Stimulated activated CD4-positive, alpha-beta T cell treated with anti-CD3 and anti-CD28 coated beads, Interleukin-4, amount 100 ng/mL, for 24 hours (primary cell): ENCODE results near the gene JADE1.

ENCODE experiments used
- DNase-seq: peaks from one replicate; pipeline ENCODE4 v3.0.0-alpha.2; 2020

JADE1 gene

DNA sequence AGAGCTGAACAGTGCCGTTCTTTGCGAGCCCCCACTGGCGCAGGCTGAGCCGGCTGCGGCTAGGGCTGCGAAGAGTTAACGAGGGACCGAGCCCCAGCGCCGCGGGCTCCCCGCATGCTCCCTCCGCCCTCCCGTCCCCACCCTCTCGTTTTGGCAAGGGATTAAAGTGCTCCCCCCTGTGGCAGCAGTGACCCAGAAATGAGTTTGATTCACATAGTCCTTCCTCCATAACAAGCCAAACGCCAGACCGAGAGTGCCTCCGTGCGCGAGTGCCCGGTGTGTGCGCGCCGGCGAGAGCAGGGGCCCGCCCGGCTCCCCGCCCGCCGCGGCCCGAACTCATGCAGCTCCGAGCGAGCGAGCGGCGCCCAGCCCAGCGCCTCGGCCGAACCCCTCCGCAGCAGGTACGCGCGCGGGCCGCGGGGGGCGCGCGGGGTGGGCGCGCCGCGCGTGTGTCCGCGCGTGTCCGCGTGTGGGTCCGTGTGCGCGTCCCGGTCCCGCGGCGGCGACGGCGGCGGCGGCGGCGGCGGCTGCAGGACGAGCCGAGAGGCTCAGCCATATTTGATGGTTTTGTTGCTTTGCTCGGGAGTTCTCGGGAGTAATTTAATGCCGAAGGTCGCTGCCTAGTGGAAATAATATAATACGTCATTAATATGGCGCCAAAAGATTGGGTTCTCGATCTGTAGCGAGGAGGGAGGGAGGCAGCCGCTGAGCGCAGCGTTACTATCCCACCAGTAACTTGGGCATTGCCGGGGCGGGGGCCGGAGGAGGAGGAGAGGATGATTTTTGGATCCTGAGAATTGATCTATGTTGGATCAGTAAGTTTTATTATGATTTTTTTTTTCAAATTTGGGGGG is at the start of gene JADE1:
JADE1 (plus strand) TSS at position 224 of the 854 bp plus-strand sequence. CDS start 22,059 bp downstream, outside the sequence.
- DNase-seq = peak; percentile 94

DNA sequence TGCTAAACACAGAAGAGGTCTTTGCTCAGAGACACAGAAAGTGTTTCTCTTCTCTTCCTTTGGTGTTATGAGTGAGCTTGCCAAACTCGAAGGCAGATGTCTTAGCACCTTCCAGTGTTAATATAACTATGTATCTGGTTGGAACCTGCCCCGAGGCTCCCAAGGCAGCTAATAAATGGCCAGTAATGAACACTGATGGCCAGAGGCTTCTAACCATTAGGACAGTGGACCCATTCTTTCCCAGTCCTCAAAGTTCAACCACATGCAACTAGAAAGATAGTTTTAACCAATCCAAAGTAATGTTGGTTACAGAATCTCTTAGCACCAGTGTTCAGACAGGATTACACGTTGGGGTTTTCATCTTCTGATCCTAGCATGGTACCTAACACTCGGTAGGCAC is 42.7 kb upstream of the JADE1 start:
- no peak for DNase-seq

DNA sequence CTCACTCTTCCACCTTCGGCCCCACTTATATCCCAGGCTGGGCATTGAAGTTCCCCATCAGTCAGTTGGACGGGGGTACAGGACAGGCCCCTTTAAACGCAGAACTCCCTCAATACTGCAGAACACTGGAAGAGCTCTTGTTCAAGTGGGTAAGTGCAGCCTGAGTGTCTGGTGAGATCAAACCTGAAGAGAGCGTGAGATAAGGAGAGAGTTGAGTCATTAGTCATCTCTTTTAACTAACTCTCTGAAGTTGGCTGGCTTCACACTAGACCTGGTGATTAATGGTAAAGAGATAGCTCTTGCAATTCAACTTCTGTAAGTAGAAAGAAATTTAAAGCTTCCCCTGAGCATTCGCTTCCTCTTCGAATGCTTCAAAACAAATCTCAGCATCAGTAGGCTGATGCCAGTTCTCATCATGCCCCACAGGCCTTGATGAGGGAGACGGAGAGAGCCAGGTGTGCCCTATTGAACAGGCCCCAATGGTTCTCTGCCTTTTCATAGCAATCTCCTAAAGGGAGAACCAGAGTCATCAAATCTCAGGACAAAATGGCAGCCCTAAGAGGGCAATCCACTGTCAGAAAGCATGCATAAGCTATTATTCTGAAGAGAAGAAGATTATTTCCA is 41.0 kb upstream of the JADE1 start:
- DNase-seq = no peak

DNA sequence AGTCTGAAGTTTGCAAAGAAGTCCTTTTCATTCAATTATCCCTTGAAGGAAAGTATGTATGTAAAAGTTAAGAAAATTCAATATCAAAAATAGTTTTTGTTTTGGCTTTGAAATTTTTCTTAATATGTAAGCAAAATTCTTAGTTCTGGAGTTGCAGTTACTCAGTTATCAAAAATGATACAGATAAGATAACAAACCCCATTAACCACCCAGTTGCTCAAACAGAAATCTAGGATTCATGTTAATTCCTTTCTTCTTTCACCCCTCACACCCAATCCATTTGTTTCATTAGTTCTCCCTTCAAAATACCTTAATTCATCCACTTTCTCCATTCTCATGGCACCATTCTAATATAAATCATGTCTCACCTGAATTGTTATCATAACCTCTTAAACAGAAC is 40.5 kb upstream of the JADE1 start:
- no peak for DNase-seq

DNA sequence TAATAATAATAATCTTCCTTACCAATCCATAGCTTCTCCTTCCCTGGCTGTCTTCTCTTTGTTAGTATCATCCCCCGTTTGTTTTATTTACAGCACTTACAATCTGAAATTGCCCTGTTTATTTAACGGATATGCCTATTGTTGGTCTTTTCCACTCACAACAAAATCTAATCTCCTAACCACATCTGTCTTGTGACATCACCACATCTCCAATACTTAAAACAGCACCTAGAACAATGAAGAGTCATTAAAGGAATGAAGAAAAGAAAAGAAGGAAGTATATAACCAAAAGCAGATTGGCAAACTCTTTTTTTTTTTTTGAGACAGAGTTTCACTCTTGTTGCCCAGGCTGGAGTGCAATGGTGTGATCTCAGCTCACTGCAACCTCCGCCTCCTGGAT is 38.7 kb upstream of the JADE1 start:
- DNase-seq = no peak

DNA sequence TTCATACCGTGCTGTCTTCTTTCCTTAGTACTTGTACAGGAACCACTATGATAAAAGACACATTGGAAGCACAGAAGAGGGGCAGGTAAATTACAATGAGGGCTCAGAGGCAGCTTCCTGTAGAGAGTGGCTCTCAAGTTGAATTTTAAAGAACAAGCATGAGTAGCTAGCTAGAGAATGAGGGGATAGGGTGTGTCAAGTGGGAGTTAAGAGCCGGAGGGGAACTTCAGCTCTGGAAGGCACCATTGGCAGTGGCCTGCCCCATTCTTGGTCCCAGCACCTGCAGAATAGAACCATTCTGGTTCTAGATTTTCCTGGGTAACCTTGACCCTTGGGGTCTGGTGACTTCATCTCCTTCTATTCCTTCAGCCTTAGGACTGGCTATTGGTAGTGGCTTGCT is 34.0 kb upstream of the JADE1 start:
- DNase-seq = no peak

DNA sequence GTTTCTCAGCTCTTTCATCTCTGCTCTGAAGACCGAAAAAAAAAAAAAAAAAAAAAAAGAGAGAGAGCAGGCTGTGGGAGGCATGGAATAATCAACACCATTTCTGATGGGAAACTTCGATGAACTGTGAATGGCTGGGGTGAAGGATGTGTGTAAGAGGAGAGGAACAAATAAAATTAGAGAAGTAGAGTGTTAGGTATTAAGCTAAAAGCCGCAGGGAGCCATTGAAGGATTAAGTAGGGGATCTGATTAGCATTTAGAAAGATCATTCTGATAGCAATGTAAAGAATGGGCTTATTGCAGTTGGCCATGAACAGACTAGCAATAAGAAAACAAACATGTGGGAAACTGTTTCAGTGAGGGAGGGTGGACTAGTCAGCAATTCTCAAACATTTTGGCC is 33.6 kb upstream of the JADE1 start:
- no peak for DNase-seq

DNA sequence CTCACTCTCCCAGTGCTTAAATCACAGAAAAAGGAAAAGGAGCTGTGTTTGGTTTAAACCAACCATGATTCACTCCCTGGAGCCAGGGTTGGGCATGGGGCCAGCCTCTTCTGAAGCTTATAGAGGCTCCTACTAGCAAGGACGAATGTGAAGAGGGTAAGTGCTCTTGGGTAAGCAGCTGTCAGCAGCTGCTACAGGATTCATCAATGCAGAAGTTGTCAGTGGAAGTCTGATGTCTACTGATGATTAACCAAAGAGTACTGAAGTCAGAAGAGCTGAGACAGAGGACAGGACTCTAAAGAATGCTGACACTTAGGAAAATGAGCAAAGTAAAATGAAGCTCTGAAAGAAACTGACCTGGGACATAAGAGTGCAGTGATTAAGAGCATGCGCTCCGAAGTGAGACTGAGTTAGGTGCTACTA is 32.7 kb upstream of the JADE1 start:
- no peak for DNase-seq

DNA sequence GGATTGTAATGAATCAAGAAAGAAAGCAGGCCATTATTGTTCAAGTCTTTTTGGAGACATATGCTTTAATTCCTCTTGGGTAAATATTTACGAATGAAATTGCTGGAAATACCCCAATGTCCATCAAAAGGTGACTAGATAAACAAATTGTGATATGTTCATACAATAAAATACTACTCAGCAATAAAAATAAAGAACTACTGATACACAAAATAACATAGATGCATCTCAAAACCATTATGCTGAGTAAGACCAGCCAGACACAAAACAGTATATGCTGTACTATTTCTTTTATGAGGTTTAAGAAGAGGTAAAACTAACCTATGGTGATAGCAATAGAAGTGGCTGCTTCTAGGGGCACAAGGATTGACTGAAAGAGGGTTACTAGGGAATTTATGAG is 28.8 kb upstream of the JADE1 start:
- DNase-seq = no peak

DNA sequence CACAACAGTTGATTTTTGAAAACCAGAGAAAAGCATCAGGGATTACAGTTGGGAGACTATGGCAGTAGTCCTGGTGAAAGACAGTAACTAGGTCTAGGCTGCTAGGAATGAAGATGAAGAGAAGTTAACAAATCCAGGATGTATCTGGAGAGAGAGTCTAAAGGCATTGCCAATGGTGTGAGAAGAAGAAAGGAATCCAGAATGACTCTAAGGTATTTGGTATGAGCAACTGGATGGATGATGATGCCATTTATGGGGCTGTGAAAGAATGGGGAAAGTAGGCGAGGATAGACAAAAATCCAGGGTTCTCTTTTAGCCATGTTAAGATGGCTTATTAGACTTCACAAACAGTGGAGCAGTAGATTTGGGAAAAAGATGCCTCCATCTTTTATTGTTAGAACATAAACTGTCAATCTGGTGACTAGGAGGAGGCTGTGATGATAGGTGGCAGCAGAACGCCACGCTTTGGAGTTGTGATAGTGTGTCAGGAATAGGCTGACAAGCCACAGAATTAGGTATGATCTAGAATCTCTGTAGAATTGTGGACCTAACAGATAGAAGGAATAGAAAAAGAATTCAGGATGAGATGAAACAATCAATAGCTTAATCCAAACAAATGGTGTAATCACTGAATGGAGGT is 27.3 kb upstream of the JADE1 start:
- peak; percentile 62 for DNase-seq

DNA sequence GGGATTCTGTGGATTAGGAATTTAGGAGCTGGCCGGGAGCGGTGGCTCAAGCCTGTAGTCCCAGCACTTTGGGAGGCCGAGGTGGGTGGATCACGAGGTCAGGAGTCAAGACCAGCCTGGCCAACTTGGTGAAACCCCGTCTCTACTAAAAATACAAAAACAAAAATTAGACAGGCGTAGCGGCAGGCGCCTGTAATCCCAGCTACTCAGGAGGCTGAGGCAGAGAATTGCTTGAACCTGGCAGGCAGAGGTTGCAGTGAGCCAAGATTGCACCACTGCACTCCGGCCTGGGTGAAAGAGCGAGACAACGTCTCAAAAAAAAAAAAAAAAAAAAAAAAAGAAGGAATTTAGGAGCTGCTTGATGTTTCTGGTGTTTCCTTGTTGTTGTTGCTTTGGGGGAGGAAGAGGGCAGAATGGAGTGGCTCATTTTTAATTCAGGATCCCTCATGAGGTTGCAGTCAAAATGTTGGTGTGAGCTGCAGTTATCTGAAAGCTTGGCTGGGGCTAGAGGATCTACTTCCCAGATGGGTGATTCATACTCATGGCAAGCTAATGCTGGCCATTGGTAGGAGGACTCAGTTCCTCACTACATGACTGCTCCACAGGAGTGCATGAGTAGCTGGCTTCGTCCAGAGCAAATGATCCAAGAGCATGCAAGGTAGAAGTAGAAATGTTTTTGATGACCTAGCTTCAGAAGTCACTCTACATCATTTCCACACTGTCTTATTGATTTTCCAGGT is 26.5 kb upstream of the JADE1 start:
- DNase-seq = no peak

DNA sequence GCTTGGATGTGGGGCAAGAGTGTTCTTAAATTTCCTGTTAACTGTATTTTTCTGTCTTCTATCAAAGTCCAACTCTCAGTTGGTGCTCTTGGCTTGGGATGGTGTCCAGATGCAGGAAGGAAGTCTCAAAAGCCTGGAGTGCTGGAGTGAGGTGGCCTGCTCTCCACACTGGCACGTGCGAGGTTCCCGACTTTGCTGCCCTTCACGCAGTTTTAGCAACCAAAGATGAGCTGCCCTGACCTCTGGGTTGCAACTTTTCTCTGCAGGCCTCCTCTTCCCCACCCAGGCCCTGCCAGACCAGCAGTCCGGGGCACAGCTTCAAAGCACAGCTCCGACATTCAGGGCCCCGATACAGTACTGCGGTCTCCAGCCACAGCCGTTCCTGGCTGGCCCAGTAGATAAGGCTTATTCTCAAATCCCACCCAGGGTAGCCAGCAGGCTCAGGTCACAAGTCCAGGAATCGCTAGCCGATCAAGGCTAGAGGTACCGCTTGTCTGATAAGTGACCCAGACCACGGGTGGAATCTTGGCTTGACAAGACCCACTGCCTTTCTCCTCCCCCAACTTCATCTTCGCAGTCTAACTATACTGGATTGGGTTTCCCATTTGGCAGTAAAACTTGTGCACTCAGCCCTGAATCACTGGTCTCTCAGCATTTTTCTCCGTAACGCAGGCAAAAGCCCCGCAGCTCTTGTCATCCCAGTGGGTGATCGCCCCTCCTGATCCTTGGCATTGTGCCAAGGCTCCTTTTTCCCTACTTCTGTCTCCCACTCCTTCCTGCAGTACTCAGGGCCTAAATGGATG is 21.8 kb upstream of the JADE1 start:
- no peak for DNase-seq

DNA sequence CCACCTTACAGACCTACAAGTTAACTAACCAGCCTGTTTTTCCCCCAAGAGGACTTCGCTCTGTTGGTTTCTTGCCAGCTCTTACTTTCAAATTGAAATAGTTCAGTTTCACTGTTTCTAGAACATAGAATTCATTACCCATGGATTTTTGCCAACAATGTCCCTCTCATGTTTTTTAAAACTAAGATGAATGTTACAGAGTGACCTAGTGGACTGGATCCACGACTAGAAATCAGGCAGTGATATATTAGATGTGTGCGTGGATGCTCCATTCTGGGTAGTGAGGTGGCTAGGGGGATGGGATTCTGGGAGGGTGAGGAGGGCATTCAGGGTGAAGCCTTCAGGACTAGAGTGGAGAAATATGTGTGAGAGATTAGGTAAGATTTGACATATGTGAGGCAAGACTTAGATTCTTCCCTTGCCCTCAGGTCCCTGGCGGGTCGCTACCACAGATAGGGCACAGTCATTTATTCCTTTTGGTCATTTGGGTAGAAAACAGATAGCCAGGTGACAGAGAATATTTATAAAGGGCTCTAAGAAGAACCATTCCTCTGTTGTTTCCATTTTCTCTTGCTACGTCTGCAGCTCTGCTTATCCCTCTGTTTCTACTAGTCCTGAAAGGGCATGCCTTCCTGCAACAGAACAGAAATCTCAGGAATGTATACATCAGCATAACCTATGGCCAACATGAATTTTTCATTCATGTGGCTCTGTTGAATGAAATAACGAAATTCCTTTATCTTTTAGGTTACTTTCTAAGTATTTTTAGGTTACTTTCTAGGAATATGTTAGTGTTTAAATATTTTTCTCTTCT is 15.4 kb upstream of the JADE1 start:
- DNase-seq = no peak

DNA sequence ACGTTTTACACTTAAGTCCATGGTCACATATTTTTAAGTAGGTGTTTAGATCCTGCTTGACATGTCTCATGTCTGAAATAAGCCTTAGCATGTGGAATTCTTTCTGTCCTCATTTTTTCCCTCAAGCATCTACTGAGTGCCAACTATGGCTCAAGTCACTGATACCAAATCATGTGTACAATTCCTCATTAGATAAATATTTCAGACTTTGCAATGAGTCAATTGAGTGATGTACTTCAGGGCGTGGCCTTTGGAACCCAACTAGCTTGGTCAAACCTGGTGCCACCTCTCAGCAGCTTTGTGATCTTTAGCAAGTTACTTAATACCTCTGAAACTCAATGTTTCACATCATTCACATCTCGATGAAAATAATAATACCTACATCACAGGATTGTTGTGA is 12.6 kb upstream of the JADE1 start:
- DNase-seq = no peak

DNA sequence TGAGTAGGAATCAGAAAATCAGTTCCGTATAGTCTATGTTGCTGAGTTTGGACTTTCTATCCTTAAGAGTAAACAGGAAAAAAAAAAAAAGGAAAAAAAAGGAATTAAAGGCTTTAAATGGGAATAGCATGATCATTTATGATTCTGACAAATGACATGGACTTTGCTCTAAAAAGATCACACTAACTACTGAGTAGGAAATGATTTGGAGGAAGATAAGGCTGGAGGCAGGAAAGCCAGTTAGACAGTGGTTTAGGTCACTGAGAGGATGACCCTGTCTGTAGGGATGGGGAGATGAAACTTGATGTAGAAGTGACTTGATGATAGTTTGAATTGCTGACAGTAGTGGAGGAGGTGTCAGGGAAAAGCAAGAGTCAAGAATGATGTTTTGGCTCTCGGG is 9.2 kb upstream of the JADE1 start:
- DNase-seq = no peak

DNA sequence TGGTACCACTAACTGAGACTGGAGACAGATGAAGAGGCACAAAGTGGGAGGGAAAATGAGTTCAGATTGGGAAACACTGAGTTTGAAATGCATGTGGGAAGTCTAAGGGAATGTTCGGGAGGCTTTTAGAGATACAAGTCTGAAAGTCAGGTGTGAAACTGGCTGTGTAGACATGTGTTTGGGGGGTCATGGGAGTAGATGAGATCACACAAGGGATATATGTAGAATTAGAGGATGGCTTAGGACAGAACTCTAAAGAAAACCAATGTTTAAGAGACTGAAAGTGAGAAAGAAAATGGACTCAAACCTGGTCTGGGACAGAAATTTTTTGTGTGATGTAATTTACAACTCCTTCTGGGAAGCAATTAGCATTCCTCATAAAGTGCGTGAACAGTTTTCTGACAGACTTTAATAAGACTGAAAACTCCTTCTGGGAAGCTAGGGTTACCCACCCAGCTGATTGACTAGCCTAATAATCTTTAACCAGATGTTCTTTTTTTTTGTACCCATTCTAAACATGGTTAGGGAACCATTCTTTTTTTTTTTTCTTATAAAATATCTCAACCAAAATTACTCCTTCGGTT is 8.7 kb upstream of the JADE1 start:
- DNase-seq = no peak

DNA sequence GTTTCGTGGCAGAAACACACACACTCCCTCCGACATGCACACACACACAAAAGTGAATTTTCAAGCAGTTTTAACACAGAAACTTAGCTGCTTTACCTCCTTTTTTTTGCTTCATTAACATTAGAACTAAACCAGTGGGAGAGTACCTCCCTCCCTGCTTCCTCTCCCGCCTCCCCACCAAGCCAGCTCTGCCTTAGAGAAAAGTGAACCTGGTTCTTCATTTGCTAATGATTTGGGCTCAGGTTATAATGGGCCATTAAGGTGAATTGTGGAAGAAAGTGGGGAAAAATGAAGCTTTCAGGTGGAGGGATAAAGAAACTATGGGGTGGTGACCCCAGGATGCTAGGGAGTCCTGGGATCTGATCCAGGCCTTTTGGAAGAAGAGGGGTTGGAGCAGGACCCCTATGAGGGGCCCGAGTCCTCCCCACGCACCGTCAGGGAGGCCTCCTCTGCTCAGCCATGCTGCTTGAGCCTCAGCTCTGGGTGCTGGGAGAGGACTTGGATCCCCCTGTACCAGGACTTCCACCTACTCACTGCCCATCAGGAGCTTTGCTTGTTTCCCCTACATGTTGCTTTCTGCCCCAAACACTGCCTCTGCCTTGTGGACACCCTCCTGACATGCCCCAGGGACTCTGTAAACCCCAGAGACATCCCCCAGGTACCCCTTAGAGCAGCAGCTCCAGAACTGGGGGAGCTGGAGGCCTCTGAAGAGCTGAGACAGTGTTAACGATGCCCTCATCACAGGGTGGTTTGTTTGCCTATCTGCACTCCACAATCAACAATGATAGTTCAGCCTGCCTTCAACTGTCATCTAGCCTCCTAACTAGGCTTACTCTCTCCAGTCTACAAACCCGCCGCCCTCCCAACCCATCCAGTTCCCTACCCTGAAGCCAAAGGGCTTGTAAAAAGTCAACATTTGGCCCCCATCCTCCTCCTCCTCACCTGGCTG is 6.5 kb upstream of the JADE1 start:
- no peak for DNase-seq

DNA sequence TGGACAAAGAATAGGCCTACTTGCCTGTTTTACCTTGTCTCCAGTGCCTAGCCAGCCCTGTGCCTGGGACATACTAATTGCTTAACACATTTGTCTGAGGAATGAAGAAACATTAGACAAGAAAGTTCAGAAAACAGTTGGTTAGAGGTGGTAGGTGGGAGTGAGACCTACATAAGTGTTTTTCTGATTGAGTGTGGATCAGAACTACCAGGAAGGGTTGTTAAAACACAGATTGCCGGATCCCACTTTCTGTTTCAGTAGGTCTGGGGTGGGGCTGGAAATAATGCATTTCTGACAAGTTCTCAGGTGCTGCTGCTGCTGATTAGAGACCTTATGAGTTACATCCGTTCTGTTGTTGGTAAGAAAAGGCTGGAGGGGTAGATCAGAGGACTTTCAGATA is 5.7 kb upstream of the JADE1 start:
- peak; percentile 17 for DNase-seq

DNA sequence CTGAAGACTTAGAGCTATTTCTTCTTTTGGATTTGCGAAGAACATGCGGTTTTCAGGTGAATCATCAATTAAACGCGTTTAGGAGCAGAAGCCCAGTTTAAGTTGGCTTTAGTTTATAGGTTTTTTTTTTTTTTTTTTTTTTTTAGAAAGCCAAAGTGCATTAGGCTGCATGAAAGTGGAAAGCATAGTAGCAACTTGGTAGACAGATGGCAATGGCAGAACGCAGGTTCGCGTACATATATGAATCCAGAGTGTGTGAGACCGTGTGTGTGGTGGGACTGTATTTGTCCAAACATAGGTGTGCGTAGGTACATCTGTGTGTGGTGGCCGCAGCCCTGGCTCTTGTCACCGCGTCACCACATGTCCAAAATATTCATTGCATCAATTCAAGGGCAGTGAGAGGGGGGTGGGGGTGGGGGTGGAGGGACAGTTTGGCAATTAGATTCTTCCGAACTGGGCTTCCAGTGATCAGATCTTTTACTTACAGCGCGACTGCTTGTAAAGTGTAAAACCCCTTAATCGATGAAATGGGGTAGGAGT is 901 bp downstream of the JADE1 start:
- peak; percentile 30 for DNase-seq
